GM19035 (cell line): ENCODE data around the gene VPS51.

Experiments used
- ATAC-seq: cut with Tn5 transposase; IDR thresholded peaks from one replicate; pipeline ENCODE4 v1.9.1; 2021; ENCODE audit not compliant: unreplicated experiment

VPS51 gene

GRCh38 chr11:65095974-65096806 lies at the start of gene VPS51:
Gene VPS51, plus strand, starts transcription at chr11:65096214. Its CDS starts 37 bp downstream, at chr11:65096251.
- peak; percentile 82 for ATAC-seq

GRCh38 chr11:65047581-65048422 lies 48.2 kb upstream of the VPS51 start:
- ATAC-seq = no peak

DNA sequence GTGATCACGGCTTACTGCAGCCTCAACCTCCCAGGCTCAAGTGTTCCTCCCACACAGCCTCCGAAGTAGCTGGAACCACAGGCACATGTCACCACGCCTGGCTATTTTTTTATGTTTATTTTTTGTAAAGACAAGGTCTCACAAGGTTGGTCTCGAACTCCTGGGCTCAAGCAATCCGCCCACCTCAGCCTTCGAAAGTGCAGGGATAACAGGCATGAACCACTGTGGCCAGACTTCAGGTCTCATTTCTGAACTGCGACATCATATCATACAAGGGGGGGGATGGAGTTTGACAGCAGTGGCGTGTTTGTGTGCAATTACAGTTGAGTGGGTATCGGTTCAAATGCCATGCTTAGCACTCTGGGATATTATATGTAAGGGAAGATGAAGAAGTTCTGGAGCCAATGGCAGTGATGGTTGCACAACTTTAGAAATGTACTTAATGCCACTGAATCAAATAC lies 44.6 kb upstream of the VPS51 start:
- ATAC-seq = no peak

GRCh38 chr11:65053827-65054508 lies 42.0 kb upstream of the VPS51 start:
- no peak for ATAC-seq

DNA sequence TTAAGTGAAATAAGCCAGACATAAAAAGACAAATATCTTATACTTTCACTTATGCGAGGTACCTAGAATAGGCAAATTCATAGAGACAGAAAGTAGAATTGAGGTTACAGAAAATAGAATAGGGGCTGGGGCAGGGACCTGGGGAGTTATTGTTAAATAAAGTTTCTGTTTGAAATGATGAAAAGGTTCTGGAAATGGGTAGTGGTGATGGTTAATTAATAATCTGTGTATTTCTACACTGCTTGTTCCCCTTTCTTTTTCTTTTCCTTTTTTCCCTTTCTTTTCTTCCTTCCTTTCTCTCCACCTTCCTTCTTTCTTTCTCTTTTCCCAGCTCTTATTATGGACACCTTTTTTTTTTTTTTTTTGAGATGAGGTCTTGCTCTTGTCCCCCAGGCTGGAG lies 40.5 kb upstream of the VPS51 start:
- no peak for ATAC-seq

- no peak for ATAC-seq
Observed at GRCh38 chr11:65056999-65057398, 39.0 kb upstream of the VPS51 start.

GRCh38 chr11:65057526-65057925 lies 38.5 kb upstream of the VPS51 start:
- ATAC-seq = no peak

- no peak for ATAC-seq
Observed at GRCh38 chr11:65058012-65058411, 38.0 kb upstream of the VPS51 start.

DNA sequence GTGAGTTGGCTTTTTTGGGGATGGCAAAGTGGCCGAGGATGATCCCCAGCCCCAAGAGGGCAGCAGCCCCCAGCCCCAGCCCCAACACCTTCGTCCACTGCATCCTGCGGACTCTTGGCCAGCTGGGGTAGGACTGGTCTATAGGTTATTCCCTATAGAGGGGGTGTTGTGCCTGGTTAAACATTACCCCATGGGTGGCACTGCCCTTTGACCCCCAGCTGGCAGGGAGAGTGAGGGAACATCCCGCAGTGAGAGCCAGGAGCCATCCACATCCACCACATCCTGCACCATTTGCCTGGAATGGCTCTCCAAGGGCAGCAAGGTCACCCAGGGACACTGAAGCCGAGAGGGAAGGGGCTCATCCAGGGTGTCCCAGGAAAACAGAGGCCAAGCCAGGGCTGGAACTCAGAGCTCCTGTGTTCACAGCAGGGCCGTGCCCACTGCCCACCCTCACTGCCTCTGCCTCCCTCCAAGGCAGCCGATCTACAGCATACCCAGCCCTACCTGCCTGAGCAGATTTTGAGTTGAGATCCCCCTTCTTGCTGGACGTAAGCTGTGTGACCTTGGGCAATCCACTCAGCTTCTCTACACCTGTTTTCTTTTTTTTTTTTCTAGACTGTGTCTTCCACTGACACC lies 37.5 kb upstream of the VPS51 start, which contains the start of gene NAALADL1:
NAALADL1 (minus strand) TSS at position 135 of the 636 bp plus-strand sequence; CDS start at position 103, 32 bp downstream.
- no peak for ATAC-seq

GRCh38 chr11:65059523-65059922 lies 36.5 kb upstream of the VPS51 start:
- no peak for ATAC-seq

- no peak for ATAC-seq
Observed at GRCh38 chr11:65059959-65060824, 35.8 kb upstream of the VPS51 start.

DNA sequence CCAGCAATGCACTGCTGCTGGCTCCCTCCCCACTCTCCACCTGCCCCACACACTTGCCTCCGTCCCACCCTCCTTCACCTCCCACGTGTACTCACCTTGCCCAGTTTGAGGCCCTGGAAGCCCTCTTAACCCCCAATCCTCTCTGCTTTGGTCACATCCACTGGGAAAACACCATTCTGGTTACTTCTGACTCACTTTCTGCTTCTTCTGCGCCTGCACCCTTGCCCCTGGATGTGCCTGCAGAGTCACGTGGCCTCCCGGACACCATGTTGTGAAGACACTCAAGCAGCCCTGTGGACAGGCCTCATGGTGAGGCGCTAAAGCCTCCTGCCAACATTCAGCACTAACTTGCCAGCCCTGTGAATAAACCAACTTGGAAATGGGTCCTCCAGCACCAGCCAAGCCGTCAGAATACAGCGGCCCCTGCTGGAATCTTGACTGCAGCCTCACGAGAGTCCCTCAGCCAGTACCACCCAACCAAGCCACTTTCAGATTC lies 35.1 kb upstream of the VPS51 start:
- ATAC-seq = no peak

DNA sequence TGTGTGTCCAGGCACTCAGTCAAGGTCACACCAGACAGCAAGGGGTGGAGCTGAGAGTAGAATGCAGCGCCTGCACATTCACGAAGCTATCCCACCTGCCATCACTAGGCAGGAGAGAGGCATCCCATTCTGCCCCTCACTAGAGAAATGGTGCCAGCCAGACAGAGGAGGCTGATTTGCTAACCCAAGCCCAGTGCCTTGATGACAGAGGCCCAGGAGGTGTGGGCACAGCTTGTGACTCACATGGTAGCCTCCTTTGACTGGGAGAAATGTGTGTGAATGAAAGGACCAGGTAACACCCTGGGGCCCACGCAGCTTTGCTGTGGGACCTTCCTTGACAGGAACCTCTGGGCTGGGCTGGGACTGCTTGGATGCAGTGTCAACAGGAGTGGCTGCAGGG lies 32.5 kb upstream of the VPS51 start:
- ATAC-seq = no peak

DNA sequence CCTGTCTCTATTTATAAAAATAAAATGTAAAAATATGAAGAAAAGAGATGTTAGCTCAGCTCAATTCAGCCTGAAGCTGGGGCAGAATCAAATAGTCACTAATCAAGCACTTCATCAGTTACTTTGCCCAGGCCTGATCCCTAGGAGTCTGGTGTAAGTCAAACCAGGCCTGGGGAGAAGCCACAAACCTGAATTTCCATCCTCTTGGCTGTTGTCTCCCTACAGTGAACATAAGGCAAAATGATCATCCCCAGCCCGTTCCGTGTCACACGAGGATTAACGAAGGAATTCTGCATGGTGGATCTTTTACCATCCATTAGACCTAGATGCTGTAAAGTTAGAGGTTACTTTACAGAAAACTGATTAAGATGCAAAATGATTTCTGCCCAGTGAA lies 31.2 kb upstream of the VPS51 start:
- no peak for ATAC-seq

- no peak for ATAC-seq
Observed at GRCh38 chr11:65065851-65066250, 30.2 kb upstream of the VPS51 start.

DNA sequence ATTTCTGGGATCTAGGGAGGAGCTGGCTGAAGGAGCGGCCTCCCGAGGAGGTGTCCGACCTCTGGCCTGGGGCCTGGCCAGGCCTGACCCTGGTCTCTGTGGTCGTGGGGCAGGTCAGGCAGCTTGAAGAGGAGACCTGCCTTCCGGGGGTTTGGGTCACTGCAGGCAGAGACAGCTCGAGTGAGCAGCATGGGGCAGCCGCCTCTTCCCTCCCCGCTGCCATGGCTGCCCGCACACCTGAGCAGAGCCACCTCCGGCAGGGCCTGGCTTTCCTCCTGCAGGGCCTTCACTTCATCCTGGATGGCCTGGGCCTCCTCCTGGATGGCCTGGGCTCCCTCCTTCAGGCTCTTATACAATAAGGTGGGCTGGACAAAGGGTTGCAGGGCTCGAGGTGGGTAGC lies 29.7 kb upstream of the VPS51 start:
- ATAC-seq = no peak

- no peak for ATAC-seq
Observed at GRCh38 chr11:65066805-65067291, 29.2 kb upstream of the VPS51 start.

- ATAC-seq = no peak
Observed at GRCh38 chr11:65067446-65067845, 28.6 kb upstream of the VPS51 start.

DNA sequence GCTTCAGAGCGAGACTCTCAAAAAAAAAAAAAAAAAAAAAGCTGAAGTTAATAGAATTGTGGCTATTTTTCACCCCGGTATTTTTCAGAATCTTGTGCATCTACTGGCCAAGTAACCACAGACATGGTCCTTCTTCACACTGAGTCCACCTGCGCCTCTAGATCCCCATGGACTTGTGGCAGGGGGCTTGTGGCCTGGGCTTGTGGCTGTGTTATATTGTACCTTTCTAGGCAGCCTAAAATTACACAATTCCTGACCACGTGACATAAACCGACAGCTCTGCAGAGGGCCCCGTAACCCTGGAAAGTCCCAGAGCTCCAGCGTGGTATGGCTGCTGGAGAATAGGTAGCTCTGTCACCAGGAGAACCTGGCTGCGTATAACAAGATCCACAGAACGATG lies 26.8 kb upstream of the VPS51 start:
- no peak for ATAC-seq
